ENCODE results near the gene NETO2. TPM values are rescaled to one million over a fixed set of nuclear protein-coding genes. Genes with fewer than 3 reads are reported as not detected.

NETO2 gene
- total and polyA plus RNA-seq, 2 of the 13 experiments (the other 11 are each of a cell fraction or from before 2014, with no cell fraction given): 8.2 to 13.5 TPM

DNA sequence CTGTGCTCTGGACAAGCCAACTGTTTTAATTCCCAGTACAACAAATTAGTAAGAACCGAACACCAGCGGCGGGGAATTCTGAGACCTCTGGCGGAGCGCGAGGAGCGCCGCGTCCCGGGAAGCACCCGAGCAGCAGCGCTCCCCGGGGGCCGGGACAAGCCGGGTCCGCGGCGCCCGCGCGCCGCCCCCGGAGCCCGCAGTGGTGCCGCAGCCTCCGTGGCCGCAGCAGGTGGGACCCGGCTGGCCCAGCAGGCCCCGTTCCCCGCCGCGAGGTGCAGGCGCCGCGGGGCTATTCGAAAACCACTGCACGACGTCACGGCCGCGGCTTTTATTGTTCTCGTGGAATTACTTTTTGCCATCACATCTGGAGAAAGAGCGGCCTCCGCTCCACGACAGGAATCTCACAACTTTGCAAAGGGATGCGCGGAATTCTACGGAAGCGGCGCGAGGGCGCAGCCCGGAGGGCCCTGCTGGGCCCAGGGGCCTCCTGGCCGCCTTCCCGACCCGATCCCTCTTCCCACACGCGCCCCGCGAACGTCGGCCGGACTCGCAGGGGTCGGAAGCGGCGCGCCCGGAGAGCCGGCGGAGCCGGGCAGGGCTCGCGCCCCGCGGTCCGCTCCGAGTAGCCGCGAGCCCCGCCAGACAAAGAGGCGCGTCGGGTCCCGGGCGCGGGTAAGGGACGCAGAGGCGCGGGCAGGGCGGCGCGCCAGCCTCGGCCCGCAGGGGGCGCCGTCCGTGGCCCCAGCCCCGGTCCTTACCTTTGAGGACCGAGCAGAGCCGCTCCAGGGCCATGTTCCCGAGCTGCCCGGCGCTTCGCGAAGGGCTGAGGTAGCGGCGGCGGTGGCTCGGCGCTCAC is 696 bp downstream of the NETO2 start (continued):
- TF ChIP-seq MATR3 (CRISPR knock-in tag; IDR thresholded peaks at IDR 0.05) (no peak), ZFAT (CRISPR knock-in tag; conservative IDR thresholded peaks at IDR 0.05) (0 out of 2 replicates have a peak, but pooled peaks have one; percentile 66), ZNF329 (CRISPR knock-in tag; IDR thresholded peaks at IDR 0.05; ENCODE audit: low read depth) (no peak), TAF1 (CRISPR knock-in tag; IDR thresholded peaks at IDR 0.05) (no peak), KAT2B (IDR thresholded peaks at IDR 0.05; ENCODE audit: borderline replicate concordance, low read depth, low read length) (no peak), ZBTB42 (CRISPR knock-in tag; IDR thresholded peaks at IDR 0.05) (no peak), ZNF713 (CRISPR knock-in tag; IDR thresholded peaks at IDR 0.05) (no peak), TMF1 (CRISPR knock-in tag; IDR thresholded peaks at IDR 0.05; ENCODE audit: low read depth) (peak; percentile 90; the same call in 1 of the 2 replicates), ZNF451 (CRISPR knock-in tag; IDR thresholded peaks at IDR 0.05) (peak; percentile 35; the same call in 1 of the 2 replicates), NFYC (CRISPR knock-in tag; IDR thresholded peaks at IDR 0.05) (no peak), KLF6 (CRISPR knock-in tag; IDR thresholded peaks at IDR 0.05) (no peak), TOPORS (CRISPR knock-in tag; IDR thresholded peaks at IDR 0.05) (peak; percentile 52; the same call in 1 of the 2 replicates), ZNF710 (CRISPR knock-in tag; IDR thresholded peaks at IDR 0.05; ENCODE audit: borderline replicate concordance) (0 out of 2 replicates have a peak, but pooled peaks have one; percentile 11), CENPX (CRISPR knock-in tag; IDR thresholded peaks at IDR 0.05) (no peak), NR1H2 (CRISPR knock-in tag; IDR thresholded peaks at IDR 0.05; ENCODE audit: borderline replicate concordance, low read depth) (no peak), MZF1 (CRISPR knock-in tag; IDR thresholded peaks at IDR 0.05; ENCODE audit: borderline replicate concordance) (no peak), ZNF761 (CRISPR knock-in tag; conservative IDR thresholded peaks at IDR 0.05) (0 out of 2 replicates have a peak, but pooled peaks have one; percentile 15), ZFP82 (CRISPR knock-in tag; IDR thresholded peaks at IDR 0.05; ENCODE audit: borderline replicate concordance) (peak; percentile 78; the same call in 1 of the 2 replicates), SMARCE1 (IDR thresholded peaks at IDR 0.05; ENCODE audit: borderline replicate concordance) (no peak), TOE1 (CRISPR knock-in tag; IDR thresholded peaks at IDR 0.05) (no peak), PCBP2 (optimal IDR thresholded peaks at IDR 0.05; ENCODE audit: low read depth, low read length, poor library complexity, severe bottlenecking) (no peak), ARID2 (CRISPR knock-in tag; IDR thresholded peaks at IDR 0.05; ENCODE audit: borderline replicate concordance) (0 out of 2 replicates have a peak, but pooled peaks have one; percentile 28), RFX3 (CRISPR knock-in tag; IDR thresholded peaks at IDR 0.05) (no peak)
- TF ChIP-seq, protein P1, sequence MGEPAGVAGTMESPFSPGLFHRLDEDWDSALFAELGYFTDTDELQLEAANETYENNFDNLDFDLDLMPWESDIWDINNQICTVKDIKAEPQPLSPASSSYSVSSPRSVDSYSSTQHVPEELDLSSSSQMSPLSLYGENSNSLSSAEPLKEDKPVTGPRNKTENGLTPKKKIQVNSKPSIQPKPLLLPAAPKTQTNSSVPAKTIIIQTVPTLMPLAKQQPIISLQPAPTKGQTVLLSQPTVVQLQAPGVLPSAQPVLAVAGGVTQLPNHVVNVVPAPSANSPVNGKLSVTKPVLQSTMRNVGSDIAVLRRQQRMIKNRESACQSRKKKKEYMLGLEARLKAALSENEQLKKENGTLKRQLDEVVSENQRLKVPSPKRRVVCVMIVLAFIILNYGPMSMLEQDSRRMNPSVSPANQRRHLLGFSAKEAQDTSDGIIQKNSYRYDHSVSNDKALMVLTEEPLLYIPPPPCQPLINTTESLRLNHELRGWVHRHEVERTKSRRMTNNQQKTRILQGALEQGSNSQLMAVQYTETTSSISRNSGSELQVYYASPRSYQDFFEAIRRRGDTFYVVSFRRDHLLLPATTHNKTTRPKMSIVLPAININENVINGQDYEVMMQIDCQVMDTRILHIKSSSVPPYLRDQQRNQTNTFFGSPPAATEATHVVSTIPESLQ (CRISPR knock-in tag; conservative IDR thresholded peaks at IDR 0.05): no peak
- TF ChIP-seq, protein P2, sequence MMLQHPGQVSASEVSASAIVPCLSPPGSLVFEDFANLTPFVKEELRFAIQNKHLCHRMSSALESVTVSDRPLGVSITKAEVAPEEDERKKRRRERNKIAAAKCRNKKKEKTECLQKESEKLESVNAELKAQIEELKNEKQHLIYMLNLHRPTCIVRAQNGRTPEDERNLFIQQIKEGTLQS (CRISPR knock-in tag; IDR thresholded peaks at IDR 0.05): no peak
- TF ChIP-seq, protein P3, sequence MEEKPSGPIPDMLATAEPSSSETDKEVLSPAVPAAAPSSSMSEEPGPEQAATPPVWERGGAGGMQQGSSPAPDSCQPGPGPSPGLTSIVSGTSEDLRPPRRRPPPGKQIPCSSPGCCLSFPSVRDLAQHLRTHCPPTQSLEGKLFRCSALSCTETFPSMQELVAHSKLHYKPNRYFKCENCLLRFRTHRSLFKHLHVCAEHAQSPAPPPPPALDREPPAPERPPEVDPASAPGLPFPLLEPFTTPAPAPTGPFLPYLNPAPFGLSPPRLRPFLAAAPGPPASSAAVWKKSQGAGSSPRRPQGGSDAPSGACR (CRISPR knock-in tag; IDR thresholded peaks at IDR 0.05): no peak

Data from HepG2 (cell line).